ENCODE data around the gene SLC25A47.
"Not testable (repeated sequence)": the region's sequence is repeated elsewhere in the genome, so short reads cannot be mapped to it uniquely, and the experiment has no call there.

Gene SLC25A47

GRCh38 chr14:100296729-100297128 is 26.4 kb upstream of the SLC25A47 start:
- H3K27ac ChIP-seq (ENCODE audit: low read depth in 2 of 2, low read length in 2 of 2) = peak overlapping the region; percentile 52 to 62
- not testable (repeated sequence) for H3K9me3 ChIP-seq (ENCODE audit: control insufficient read depth in 2 of 2, low read length in 2 of 2); H3K36me3 ChIP-seq (ENCODE audit: control insufficient read depth in 2 of 2, insufficient read depth in 2 of 2, low read length in 2 of 2); H3K27me3 ChIP-seq (ENCODE audit: control insufficient read depth in 2 of 2, insufficient read depth in 2 of 2, low read length in 2 of 2); H3K9ac ChIP-seq (ENCODE audit: low read depth in 1 of 2, low read length in 2 of 2); H3K4me1 ChIP-seq (ENCODE audit: control insufficient read depth in 2 of 2, insufficient read depth in 2 of 2, low read length in 2 of 2); H3K4me3 ChIP-seq (ENCODE audit: low read length in 2 of 2)

GRCh38 chr14:100297320-100298300 is 25.5 kb upstream of the SLC25A47 start:
- H3K4me1 ChIP-seq (ENCODE audit: control insufficient read depth in 2 of 2, insufficient read depth in 2 of 2, low read length in 2 of 2) = peaks cover 6% of the 10 kb centered on the region in 2 donors
- H3K9ac ChIP-seq (ENCODE audit: low read depth in 1 of 2, low read length in 2 of 2) = peak overlapping the region in 1 of 2 donors; percentile 12
- H3K4me3 ChIP-seq (ENCODE audit: low read length in 2 of 2) = no peak overlapping the region

DNA sequence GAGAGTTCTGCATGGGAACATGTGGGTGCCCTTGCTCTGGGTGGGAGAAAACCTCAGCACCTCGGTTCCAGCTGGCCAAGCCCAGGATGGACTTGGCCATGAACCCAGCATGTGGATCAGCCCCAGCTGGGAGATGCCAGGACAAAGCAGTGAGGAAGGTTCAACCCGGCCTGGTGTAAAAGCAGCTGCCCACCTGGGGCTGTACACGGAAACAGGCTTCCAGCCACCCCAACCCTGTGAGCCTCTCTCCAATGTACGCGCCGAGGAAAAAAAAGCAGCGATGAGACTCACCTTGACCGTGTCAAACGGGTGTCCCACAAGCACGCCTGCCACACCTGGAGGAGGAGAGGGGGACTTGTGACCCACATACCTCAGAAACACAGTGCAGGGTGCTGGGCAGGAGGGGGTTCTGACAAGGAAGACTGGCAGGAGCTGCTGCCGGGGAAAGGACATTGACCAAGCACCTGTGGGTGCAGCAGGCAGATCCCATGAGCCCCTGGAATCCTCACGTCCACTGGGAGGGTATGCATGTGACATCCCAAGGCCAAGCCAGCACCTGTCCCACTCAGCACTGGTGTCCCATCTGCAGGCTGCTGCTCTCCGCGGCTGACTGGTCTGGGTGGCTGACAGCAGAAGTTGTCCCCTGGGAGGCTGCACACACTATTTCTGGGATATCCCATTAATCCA is 24.4 kb upstream of the SLC25A47 start:
- Histone ChIP-seq H3K4me3 (ENCODE audit: low read length in 2 of 2) (no peak overlapping the region), H3K27ac (ENCODE audit: low read depth in 2 of 2, low read length in 2 of 2) (no peak overlapping the region), H3K27me3 (ENCODE audit: control insufficient read depth in 2 of 2, insufficient read depth in 2 of 2, low read length in 2 of 2) (no peaks in the 10 kb centered on the region), H3K9ac (ENCODE audit: low read depth in 1 of 2, low read length in 2 of 2) (no peak overlapping the region), H3K9me3 (ENCODE audit: control insufficient read depth in 2 of 2, low read length in 2 of 2) (no peaks in the 10 kb centered on the region), H3K36me3 (ENCODE audit: control insufficient read depth in 2 of 2, insufficient read depth in 2 of 2, low read length in 2 of 2) (no peaks in the 10 kb centered on the region), H3K4me1 (ENCODE audit: control insufficient read depth in 2 of 2, insufficient read depth in 2 of 2, low read length in 2 of 2) (peaks cover 6% of the 10 kb centered on the region in 2 donors)

More at GRCh38 chr14:100297320-100298300, 25.5 kb upstream of the SLC25A47 start:
- H3K9me3 ChIP-seq (ENCODE audit: control insufficient read depth in 2 of 2, low read length in 2 of 2) = no peaks in the 10 kb centered on the region
- H3K27ac ChIP-seq (ENCODE audit: low read depth in 2 of 2, low read length in 2 of 2) = peak overlapping the region; percentile 52 to 62
- no peaks in the 10 kb centered on the region for H3K27me3 ChIP-seq (ENCODE audit: control insufficient read depth in 2 of 2, insufficient read depth in 2 of 2, low read length in 2 of 2)
- no peaks in the 10 kb centered on the region for H3K36me3 ChIP-seq (ENCODE audit: control insufficient read depth in 2 of 2, insufficient read depth in 2 of 2, low read length in 2 of 2)

DNA sequence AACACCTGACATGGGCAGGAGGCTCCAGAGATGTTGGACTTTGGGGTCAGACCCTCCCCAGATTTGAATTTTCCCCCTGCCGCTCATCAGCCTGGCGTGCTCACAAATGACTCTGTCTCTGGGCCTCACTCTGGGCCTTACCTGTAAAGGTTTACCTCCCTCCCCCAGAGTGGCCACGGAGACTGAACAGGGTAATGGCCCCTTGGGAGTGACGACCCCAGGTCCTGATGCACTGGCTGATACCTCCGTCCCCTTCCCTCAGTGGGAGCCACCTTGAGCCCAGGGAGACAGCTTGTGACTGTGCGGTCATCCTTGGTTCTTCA is 23.9 kb upstream of the SLC25A47 start:
- Histone ChIP-seq H3K27ac (ENCODE audit: low read depth in 2 of 2, low read length in 2 of 2) (no peak overlapping the region), H3K9ac (ENCODE audit: low read depth in 1 of 2, low read length in 2 of 2) (no peak overlapping the region), H3K4me1 (ENCODE audit: control insufficient read depth in 2 of 2, insufficient read depth in 2 of 2, low read length in 2 of 2) (peaks cover 6% of the 10 kb centered on the region in 2 donors), H3K9me3 (ENCODE audit: control insufficient read depth in 2 of 2, low read length in 2 of 2) (no peaks in the 10 kb centered on the region), H3K27me3 (ENCODE audit: control insufficient read depth in 2 of 2, insufficient read depth in 2 of 2, low read length in 2 of 2) (no peaks in the 10 kb centered on the region), H3K4me3 (ENCODE audit: low read length in 2 of 2) (no peak overlapping the region), H3K36me3 (ENCODE audit: control insufficient read depth in 2 of 2, insufficient read depth in 2 of 2, low read length in 2 of 2) (no peaks in the 10 kb centered on the region)

GRCh38 chr14:100302616-100303015 is 20.5 kb upstream of the SLC25A47 start:
- no peaks in the 10 kb centered on the region for H3K27me3 ChIP-seq (ENCODE audit: control insufficient read depth in 2 of 2, insufficient read depth in 2 of 2, low read length in 2 of 2)
- no peaks in the 10 kb centered on the region for H3K9me3 ChIP-seq (ENCODE audit: control insufficient read depth in 2 of 2, low read length in 2 of 2)
- H3K27ac ChIP-seq (ENCODE audit: low read depth in 2 of 2, low read length in 2 of 2) = no peak overlapping the region
- H3K9ac ChIP-seq (ENCODE audit: low read depth in 1 of 2, low read length in 2 of 2) = no peak overlapping the region
- H3K4me1 ChIP-seq (ENCODE audit: control insufficient read depth in 2 of 2, insufficient read depth in 2 of 2, low read length in 2 of 2) = peaks cover 16 to 21% of the 10 kb centered on the region in 2 donors
- H3K4me3 ChIP-seq (ENCODE audit: low read length in 2 of 2) = no peak overlapping the region
- no peaks in the 10 kb centered on the region for H3K36me3 ChIP-seq (ENCODE audit: control insufficient read depth in 2 of 2, insufficient read depth in 2 of 2, low read length in 2 of 2)

DNA sequence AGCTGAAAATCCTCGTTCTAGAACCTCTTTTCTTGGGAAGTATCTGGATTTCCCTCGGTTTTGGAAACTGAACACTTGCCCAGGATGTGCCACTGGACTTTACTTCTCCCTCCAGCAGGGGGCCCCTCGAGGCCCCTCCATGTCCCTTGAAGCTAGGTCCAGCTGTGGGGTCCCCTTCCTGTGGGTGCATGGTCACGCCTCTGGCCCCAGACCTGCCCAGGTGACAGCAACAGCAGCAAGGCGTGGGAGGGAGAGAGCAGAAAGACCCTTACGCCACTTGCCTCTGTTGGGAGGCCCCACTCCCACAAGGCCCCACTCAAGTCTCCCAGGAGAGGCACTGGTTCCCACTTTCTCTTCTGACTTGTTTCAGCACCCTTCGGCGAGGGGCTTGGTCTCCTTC is 20.0 kb upstream of the SLC25A47 start:
- no peak overlapping the region for H3K27ac ChIP-seq (ENCODE audit: low read depth in 2 of 2, low read length in 2 of 2)
- no peak overlapping the region for H3K9ac ChIP-seq (ENCODE audit: low read depth in 1 of 2, low read length in 2 of 2)
- H3K36me3 ChIP-seq (ENCODE audit: control insufficient read depth in 2 of 2, insufficient read depth in 2 of 2, low read length in 2 of 2) = no peaks in the 10 kb centered on the region
- H3K9me3 ChIP-seq (ENCODE audit: control insufficient read depth in 2 of 2, low read length in 2 of 2) = no peaks in the 10 kb centered on the region
- no peak overlapping the region for H3K4me3 ChIP-seq (ENCODE audit: low read length in 2 of 2)
- no peaks in the 10 kb centered on the region for H3K27me3 ChIP-seq (ENCODE audit: control insufficient read depth in 2 of 2, insufficient read depth in 2 of 2, low read length in 2 of 2)
- H3K4me1 ChIP-seq (ENCODE audit: control insufficient read depth in 2 of 2, insufficient read depth in 2 of 2, low read length in 2 of 2) = peaks cover 13 to 18% of the 10 kb centered on the region in 2 donors

DNA sequence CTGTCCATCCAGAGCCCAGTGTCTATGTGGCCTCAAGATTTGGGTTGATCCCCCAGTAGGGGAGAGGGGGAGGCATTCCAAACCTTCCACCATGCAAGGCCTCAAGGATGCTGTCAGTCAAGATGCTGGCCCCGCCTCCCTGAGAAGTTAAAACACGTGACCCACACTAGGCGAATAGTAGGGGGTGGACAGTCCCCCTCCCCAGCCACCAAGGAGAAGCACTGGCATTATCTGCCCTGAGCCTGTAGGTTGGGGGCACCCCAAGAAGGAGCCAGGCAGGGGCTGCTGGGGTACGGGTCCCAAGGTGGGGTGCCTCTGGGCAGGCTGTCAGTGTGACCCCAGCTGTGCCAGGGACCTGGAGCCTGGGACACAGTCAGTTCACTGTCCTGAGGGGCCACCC is 19.2 kb upstream of the SLC25A47 start:
- no peak overlapping the region for H3K4me3 ChIP-seq (ENCODE audit: low read length in 2 of 2)
- no peak overlapping the region for H3K9ac ChIP-seq (ENCODE audit: low read depth in 1 of 2, low read length in 2 of 2)
- H3K4me1 ChIP-seq (ENCODE audit: control insufficient read depth in 2 of 2, insufficient read depth in 2 of 2, low read length in 2 of 2) = peaks cover 13 to 18% of the 10 kb centered on the region in 2 donors
- H3K36me3 ChIP-seq (ENCODE audit: control insufficient read depth in 2 of 2, insufficient read depth in 2 of 2, low read length in 2 of 2) = no peaks in the 10 kb centered on the region
- H3K27me3 ChIP-seq (ENCODE audit: control insufficient read depth in 2 of 2, insufficient read depth in 2 of 2, low read length in 2 of 2) = no peaks in the 10 kb centered on the region
- H3K9me3 ChIP-seq (ENCODE audit: control insufficient read depth in 2 of 2, low read length in 2 of 2) = no peaks in the 10 kb centered on the region
- H3K27ac ChIP-seq (ENCODE audit: low read depth in 2 of 2, low read length in 2 of 2) = no peak overlapping the region

DNA sequence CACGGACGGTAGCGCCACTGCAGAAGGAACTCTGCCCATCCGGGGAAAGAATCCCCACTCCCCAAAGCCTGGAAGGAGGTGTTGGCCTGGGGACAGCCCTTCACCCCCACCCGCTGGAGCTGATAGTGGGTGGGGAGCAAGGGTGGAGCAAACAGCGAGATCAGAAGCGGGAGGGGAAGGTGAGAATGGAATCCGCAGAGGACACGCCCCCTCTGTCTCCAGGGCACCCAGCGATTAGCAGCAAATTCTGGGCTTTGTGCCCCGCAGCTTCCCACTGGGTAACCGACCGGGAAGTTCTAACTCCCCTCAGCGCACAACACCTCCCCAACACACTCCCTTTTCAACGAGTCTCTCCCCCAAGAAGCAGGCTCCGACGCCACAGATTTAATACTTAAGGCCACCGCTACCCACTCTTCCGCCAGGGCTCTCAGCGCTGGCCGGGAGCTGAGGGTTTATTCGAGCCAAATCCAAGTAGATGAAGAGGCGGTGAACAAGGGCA is 18.3 kb upstream of the SLC25A47 start:
- Histone ChIP-seq H3K36me3 (ENCODE audit: control insufficient read depth in 2 of 2, insufficient read depth in 2 of 2, low read length in 2 of 2) (no peaks in the 10 kb centered on the region), H3K27ac (ENCODE audit: low read depth in 2 of 2, low read length in 2 of 2) (peak overlapping the region; percentile 37 to 56), H3K9me3 (ENCODE audit: control insufficient read depth in 2 of 2, low read length in 2 of 2) (no peaks in the 10 kb centered on the region), H3K4me3 (ENCODE audit: low read length in 2 of 2) (peak overlapping the region; percentile 62 to 77), H3K27me3 (ENCODE audit: control insufficient read depth in 2 of 2, insufficient read depth in 2 of 2, low read length in 2 of 2) (no peaks in the 10 kb centered on the region), H3K9ac (ENCODE audit: low read depth in 1 of 2, low read length in 2 of 2) (peak overlapping the region; percentile 24 to 33), H3K4me1 (ENCODE audit: control insufficient read depth in 2 of 2, insufficient read depth in 2 of 2, low read length in 2 of 2) (peaks cover 13 to 18% of the 10 kb centered on the region in 2 donors)

DNA sequence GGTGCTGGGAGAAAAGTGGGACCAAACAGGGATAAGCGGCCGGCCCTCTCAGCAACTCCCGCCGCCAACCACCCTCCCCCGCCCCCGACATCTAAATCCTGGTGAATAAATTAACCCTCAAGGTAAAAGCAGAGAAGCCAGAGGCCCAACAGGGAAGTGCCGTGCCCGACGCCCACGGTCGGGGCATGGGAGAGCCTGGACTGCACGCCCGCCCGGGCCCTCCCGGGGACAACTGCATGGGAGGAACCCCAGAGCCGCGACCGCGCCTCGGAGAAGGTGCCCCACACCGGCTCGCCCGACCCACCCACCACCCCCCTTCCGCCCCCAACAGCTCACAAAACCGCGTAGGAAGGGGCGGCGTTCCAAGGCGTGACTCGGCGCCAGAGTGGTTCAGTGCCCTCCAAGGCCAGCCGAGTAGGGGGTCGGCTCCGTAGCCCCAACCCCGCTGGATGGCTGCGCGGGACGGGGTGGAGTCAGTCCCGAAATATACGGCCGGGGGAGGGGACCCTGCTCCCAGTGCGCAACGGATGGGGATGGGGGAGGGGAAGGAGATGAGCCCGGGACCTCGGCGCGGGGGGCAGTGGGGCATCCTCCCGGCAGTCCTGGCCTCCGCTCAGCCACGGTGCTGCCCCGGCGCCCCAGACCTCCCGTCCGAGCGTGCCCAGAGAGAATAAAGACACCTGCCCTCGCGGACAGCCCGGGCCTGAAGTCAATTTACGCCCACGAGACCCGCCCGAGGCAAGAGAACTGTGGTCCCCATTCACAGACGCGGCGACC is 17.6 kb upstream of the SLC25A47 start:
- Histone ChIP-seq H3K9me3 (ENCODE audit: control insufficient read depth in 2 of 2, low read length in 2 of 2) (no peaks in the 10 kb centered on the region), H3K27me3 (ENCODE audit: control insufficient read depth in 2 of 2, insufficient read depth in 2 of 2, low read length in 2 of 2) (no peaks in the 10 kb centered on the region), H3K9ac (ENCODE audit: low read depth in 1 of 2, low read length in 2 of 2) (peak overlapping the region; percentile 32 to 72), H3K36me3 (ENCODE audit: control insufficient read depth in 2 of 2, insufficient read depth in 2 of 2, low read length in 2 of 2) (no peaks in the 10 kb centered on the region), H3K4me1 (ENCODE audit: control insufficient read depth in 2 of 2, insufficient read depth in 2 of 2, low read length in 2 of 2) (peaks cover 13 to 18% of the 10 kb centered on the region in 2 donors), H3K27ac (ENCODE audit: low read depth in 2 of 2, low read length in 2 of 2) (peak overlapping the region; percentile 37 to 56), H3K4me3 (ENCODE audit: low read length in 2 of 2) (peak overlapping the region; percentile 62 to 77)
